Epithelial cell of esophagus (primary cell): ENCODE measurements around the gene SRMS.

Source experiments
- DNase-seq: peaks from one replicate; pipeline ENCODE4 v3.0.0; 2010; ENCODE audit warnings: low read depth
- H3K4me3 ChIP-seq: 2 replicates; pipeline ENCODE4 v1.5.1; 2011; ENCODE audit warnings: mild to moderate bottlenecking, low read length, control low read depth
- CTCF ChIP-seq: IDR thresholded peaks from 2 replicates; pipeline ENCODE4 v1.5.1; 2011; ENCODE audit warnings: low read depth, mild to moderate bottlenecking, low read length, control low read depth, inconsistent platforms; ENCODE audit not compliant: insufficient read depth; ENCODE audit errors: missing control alignments

The SRMS gene

DNA sequence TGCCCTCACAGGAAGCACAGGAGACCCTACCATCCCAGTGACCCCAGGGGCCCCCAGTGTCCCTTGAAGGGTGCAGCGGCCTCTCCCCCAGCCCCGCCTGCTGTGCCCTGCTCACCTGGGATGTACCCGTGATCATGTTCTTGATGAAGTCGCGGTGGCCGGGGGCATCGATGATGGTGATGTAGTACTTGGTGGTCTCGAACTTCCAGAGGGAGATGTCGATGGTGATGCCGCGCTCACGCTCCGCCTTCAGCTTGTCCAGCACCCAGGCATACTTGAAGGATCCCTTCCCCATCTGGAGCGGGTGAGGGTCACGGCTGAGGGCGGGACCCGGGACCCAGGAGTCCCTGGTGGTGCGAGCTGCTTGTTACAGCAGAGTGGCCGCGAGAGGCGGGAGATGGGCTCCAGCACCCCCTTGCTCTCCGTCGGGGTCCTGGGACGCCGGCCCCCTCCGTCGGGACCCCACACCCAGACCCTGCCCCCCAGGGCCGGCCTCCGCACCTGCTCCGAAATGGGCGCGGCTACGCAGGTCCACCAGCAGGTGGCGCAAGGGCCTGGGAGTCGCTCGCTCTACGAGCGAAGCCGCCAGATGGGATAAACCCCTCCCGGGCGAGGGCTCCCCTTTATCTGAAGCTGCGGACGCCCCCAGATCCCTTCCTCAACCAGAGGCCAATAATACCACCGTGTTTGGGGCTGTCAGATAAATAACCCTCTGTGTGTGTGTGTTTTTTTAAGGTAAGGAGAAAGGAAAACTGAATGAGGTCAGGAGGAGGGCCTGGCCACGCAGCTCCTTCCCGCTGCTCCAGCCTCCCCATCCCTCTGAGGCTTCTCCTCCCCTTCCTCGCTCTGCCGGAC is 51.6 kb downstream of the SRMS start:
- peak; percentile 48 for DNase-seq
- H3K4me3 ChIP-seq = peak overlapping the region; percentile 15
- peak; percentile 78 for TF ChIP-seq CTCF

DNA sequence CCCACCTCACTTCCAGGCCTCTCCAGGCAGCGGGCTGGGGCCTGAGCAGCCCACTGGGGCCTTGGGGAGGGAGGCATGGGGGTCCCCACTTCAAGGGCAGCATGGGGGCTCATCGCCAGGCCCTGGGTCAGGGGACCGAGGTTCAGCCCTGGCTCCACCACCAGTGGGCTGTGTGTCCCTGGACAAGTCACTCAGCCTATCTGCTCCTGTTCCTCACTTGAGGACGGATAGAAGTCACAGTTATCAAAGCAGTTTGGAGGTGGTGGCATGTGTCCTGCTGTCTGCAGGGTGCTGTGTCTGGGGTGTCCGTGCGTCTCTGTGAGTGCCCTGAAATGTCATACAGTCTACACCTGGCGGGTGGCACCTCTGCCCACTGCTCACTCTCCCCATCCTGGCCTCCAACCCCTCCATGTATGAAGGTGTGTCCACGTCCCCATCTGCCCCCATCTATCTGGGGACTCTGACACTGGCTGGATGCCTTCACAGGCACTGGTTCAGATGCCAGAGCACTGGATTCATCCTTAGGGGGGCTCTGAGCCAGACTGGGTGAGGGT is 52.3 kb downstream of the SRMS start:
- DNase-seq = no peak
- H3K4me3 ChIP-seq = no peak overlapping the region
- no peak for TF ChIP-seq CTCF

DNA sequence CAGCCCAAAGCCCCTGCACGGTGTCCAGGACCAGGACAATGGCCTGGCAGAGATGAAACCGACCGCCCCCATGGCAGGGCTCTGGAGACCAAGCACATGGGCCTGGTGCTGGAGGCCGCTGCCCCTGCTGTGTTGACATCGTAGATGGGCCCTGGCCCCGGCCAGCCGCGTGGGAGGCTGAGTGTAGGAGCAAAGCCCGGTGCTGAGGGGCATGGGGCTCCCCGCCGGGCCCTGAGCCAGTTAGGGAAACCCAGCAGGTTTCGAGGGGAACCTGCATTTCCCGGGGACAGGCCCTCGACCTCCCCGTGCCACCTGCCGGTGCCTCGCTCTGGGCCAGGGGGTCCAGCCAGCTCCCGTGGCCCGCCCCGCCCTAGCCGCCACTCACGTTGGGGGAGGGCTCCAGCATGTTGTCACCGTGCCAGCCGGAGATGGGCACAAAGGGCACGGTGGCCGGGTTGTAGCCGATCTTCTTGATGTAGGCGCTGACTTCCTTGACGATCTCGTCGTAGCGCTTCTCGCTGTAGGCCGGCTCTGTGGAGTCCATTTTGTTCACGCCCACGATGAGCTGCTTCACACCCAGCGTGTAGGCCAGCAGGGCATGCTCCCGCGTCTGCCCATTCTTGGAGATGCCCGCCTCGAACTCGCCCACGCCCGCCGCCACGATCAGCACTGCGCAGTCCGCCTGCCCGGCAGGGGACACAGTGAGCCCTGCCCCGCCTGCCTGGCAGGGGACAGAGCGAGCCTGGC is 53.0 kb downstream of the SRMS start:
- no peak for DNase-seq
- no peak for TF ChIP-seq CTCF
- no peak overlapping the region for H3K4me3 ChIP-seq

GRCh38 chr20:63494084-63494419 is 53.5 kb downstream of the SRMS start:
- no peak for TF ChIP-seq CTCF
- no peak for DNase-seq
- no peak overlapping the region for H3K4me3 ChIP-seq

DNA sequence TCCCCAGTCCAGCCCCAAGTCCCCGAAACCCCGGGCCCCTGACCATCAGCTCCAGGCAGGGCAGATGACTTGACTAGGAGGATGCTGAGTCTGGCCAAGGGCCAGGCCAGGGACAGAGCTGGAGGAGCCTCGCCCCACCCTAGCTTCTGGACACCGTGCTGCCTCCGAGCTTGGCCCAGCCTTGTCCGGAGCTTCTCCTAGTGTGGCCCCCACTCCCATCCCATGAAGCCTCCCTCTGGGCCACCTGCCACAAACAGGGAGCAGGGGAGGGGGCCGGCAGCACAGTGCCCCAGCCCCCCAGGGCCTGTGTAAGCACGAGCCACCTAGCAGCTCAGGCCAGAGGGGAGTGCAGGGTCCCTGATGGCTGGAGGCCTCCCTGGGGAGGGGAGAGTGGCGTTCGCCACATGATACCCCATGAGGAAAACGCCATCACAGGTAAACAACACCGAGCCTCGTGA is 54.0 kb downstream of the SRMS start:
- no peak for TF ChIP-seq CTCF
- no peak for DNase-seq
- H3K4me3 ChIP-seq = no peak overlapping the region

- no peak for DNase-seq
- TF ChIP-seq CTCF = no peak
- no peak overlapping the region for H3K4me3 ChIP-seq
These were observed 54.6 kb downstream of the SRMS start for GRCh38 chr20:63492982-63493381.
